Naive B cell (primary cell): ENCODE results near the gene SOBP. TPM values are rescaled to one million over a fixed set of nuclear protein-coding genes. Genes with fewer than 3 reads are reported as not detected.
"Not testable (repeated sequence)": the region's sequence is repeated elsewhere in the genome, so short reads cannot be mapped to it uniquely, and the experiment has no call there.

Experiments
- ATAC-seq, 2 donors: fragments of 150-1000 bp; cut with Tn5 transposase; 2 replicates each; pipeline ENCODE4 v1.10.0; 2021; ENCODE audit warnings: low read depth in 2 of 2, mild to moderate bottlenecking in 2 of 2, moderate library complexity in 2 of 2
- DNase-seq: peaks from one replicate; pipeline ENCODE4 v3.0.0; 2022
- H3K27ac Mint-ChIP-seq, 6 donors: one replicate each; pipeline ENCODE4 v1.8.0; 2020 to 2022; ENCODE audit warnings: mild to moderate bottlenecking in 6 of 6, mixed read lengths in 6 of 6, moderate library complexity in 5 of 6, inconsistent platforms in 2 of 6
- H3K27me3 Mint-ChIP-seq, 3 donors: one replicate each; pipeline ENCODE4 v1.8.0; 2021 to 2022; ENCODE audit warnings: mixed read lengths in 3 of 3, mild to moderate bottlenecking in 1 of 3
- H3K36me3 Mint-ChIP-seq, 2 donors: one replicate each; pipeline ENCODE4 v1.8.0; 2020 to 2022; ENCODE audit warnings: mixed read lengths in 2 of 2, inconsistent platforms in 1 of 2, mild to moderate bottlenecking in 1 of 2
- H3K4me1 Mint-ChIP-seq, 3 donors: one replicate each; pipeline ENCODE4 v1.8.0; 2020 to 2022; ENCODE audit warnings: mixed read lengths in 3 of 3, inconsistent platforms in 1 of 3, mild to moderate bottlenecking in 1 of 3, moderate library complexity in 1 of 3
- H3K4me3 Mint-ChIP-seq, 8 donors: one replicate each; pipeline ENCODE4 v1.8.0; 2020 to 2022; ENCODE audit warnings: mild to moderate bottlenecking in 8 of 8, mixed read lengths in 8 of 8, moderate library complexity in 8 of 8, inconsistent platforms in 2 of 8
- H3K9me3 Mint-ChIP-seq, 7 donors: one replicate each; pipeline ENCODE4 v1.8.0; 2020 to 2022; ENCODE audit warnings: mixed read lengths in 7 of 7, mild to moderate bottlenecking in 5 of 7, inconsistent platforms in 2 of 7, moderate library complexity in 1 of 7
- polyA plus RNA-seq, 6 donors: library from polyadenylated mRNA; unstranded; fragments of 300-500 nt; fragmentation: Illumina TruSeq; gene quantifications; one replicate each; pipeline ENCODE4 v1.2.3, GENCODE V29; 2021; ENCODE audit warnings: low read depth in 6 of 6

Gene SOBP
- polyA plus RNA-seq, 6 donors from 2014 or later: 1.7 to 4.3 (median 2.3) TPM

GRCh38 chr6:107538856-107539387 is 49.0 kb downstream of the SOBP start:
- peaks cover 17 to 33% (median 28%) of the 10 kb centered on the region in 3 donors for H3K27me3 Mint-ChIP-seq
- H3K4me1 Mint-ChIP-seq: no peaks in the 10 kb centered on the region
- H3K4me3 Mint-ChIP-seq: no peak overlapping the region
- DNase-seq (no peak), ATAC-seq (no peak)
- no peaks in the 10 kb centered on the region for H3K9me3 Mint-ChIP-seq
- peaks cover 5 to 8% of the 10 kb centered on the region in 2 donors for H3K36me3 Mint-ChIP-seq
- H3K27ac Mint-ChIP-seq: no peak overlapping the region

DNA sequence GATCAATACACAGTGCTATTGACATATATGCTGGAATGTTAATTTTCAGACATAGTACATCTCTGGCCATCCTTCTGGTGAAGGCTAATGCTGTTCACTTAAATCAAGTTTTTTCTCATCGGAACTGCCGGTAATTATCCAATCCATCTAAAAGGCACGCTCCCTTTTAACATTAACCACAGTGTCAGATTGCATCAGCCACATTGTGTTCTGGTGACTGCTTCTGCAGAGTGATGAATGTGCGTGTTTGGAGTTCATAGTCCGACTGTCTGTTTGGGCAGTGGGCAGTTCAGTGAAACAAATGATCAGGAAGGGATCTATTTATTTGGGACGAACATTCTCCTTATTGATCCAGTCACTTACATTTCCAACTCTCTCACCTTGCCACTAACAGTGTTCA is 49.5 kb downstream of the SOBP start:
- Mint-ChIP-seq H3K4me1 (no peaks in the 10 kb centered on the region), H3K9me3 (no peaks in the 10 kb centered on the region), H3K27me3 (peaks cover 20 to 33% (median 33%) of the 10 kb centered on the region in 3 donors), H3K27ac (no peak overlapping the region), H3K4me3 (no peak overlapping the region), H3K36me3 (peaks cover 5 to 8% of the 10 kb centered on the region in 2 donors)
- ATAC-seq (no peak), DNase-seq (no peak)

DNA sequence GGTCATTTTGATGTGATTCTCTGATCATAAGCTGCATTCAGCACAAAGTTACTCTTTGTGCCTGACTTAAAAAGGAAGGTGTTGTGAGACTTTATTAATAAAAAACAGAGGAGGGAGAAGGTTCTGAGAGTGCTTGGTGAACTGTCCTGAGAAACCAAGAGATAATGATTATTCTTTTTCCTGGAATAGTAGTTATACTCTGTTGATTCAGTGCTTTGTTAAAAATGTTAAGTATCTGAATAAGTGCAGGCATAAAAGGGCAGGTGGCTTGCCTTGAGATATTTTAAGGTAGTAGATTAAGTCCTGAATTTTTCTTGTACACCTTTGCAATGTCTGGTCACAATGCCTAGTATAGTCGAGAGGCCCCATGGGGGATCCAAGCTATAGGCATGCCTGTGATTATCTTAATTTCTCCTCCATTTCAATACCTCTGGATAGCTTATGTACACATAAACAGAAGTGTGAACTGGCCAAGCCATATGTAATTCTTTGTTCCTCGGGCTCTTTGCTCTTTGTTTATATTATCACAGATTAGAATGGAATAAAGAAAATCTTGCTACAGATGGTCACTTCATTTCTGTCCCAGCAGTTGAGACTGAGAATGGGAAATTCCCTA is 50.0 kb downstream of the SOBP start:
- Mint-ChIP-seq H3K27ac (no peak overlapping the region), H3K36me3 (peaks cover 5 to 8% of the 10 kb centered on the region in 2 donors), H3K27me3 (peaks cover 22 to 39% (median 33%) of the 10 kb centered on the region in 3 donors), H3K9me3 (no peaks in the 10 kb centered on the region), H3K4me1 (no peaks in the 10 kb centered on the region), H3K4me3 (no peak overlapping the region)
- no peak for DNase-seq
- ATAC-seq: no peak

- no peak overlapping the region for H3K4me3 Mint-ChIP-seq
- H3K4me1 Mint-ChIP-seq: no peaks in the 10 kb centered on the region
- no peaks in the 10 kb centered on the region for H3K9me3 Mint-ChIP-seq
- H3K36me3 Mint-ChIP-seq: peaks cover 5 to 8% of the 10 kb centered on the region in 2 donors
- ATAC-seq: no peak
- peaks cover 22 to 43% (median 33%) of the 10 kb centered on the region in 3 donors for H3K27me3 Mint-ChIP-seq
- no peak overlapping the region for H3K27ac Mint-ChIP-seq
- no peak for DNase-seq
These were observed 50.5 kb downstream of the SOBP start for GRCh38 chr6:107540465-107540857.

- no peaks in the 10 kb centered on the region for H3K4me1 Mint-ChIP-seq
- ATAC-seq (no peak), DNase-seq (no peak)
- H3K9me3 Mint-ChIP-seq: no peaks in the 10 kb centered on the region
- peak overlapping the region in 1 of 6 donors; percentile 3 for H3K27ac Mint-ChIP-seq
- peaks cover 5 to 8% of the 10 kb centered on the region in 2 donors for H3K36me3 Mint-ChIP-seq
- peaks cover 28 to 43% (median 33%) of the 10 kb centered on the region in 3 donors for H3K27me3 Mint-ChIP-seq
- no peak overlapping the region for H3K4me3 Mint-ChIP-seq
These were observed 52.3 kb downstream of the SOBP start for GRCh38 chr6:107542192-107542668.

GRCh38 chr6:107543088-107543487 is 53.2 kb downstream of the SOBP start:
- Mint-ChIP-seq H3K27me3 (peaks cover 28 to 43% (median 33%) of the 10 kb centered on the region in 3 donors), H3K27ac (peak overlapping the region in 2 of 6 donors; percentile 11 to 28), H3K9me3 (no peaks in the 10 kb centered on the region), H3K4me3 (no peak overlapping the region), H3K36me3 (peaks cover 5 to 8% of the 10 kb centered on the region in 2 donors), H3K4me1 (no peaks in the 10 kb centered on the region)
- DNase-seq (no peak), ATAC-seq (no peak)

- ATAC-seq (no peak), DNase-seq (no peak)
- no peak overlapping the region for H3K27ac Mint-ChIP-seq
- H3K4me1 Mint-ChIP-seq: no peaks in the 10 kb centered on the region
- H3K4me3 Mint-ChIP-seq: no peak overlapping the region
- H3K36me3 Mint-ChIP-seq: peaks cover 5 to 8% of the 10 kb centered on the region in 2 donors
- no peaks in the 10 kb centered on the region for H3K9me3 Mint-ChIP-seq
- H3K27me3 Mint-ChIP-seq: peaks cover 28 to 43% (median 30%) of the 10 kb centered on the region in 3 donors
These were observed 53.6 kb downstream of the SOBP start for GRCh38 chr6:107543567-107543966.

GRCh38 chr6:107545763-107546162 is 55.8 kb downstream of the SOBP start:
- ATAC-seq: no peak
- DNase-seq: no peak
- Mint-ChIP-seq H3K27ac (peak overlapping the region in 1 of 6 donors; percentile 88), H3K27me3 (peaks cover 11 to 37% (median 20%) of the 10 kb centered on the region in 3 donors), H3K9me3 (no peaks in the 10 kb centered on the region), H3K4me3 (no peak overlapping the region), H3K36me3 (peaks cover 0 to 8% of the 10 kb centered on the region in 2 donors), H3K4me1 (peaks cover 11 to 16% (median 12%) of the 10 kb centered on the region in 3 donors)

- no peaks in the 10 kb centered on the region for H3K9me3 Mint-ChIP-seq
- no peak overlapping the region for H3K27ac Mint-ChIP-seq
- peaks cover 14 to 19% (median 15%) of the 10 kb centered on the region in 3 donors for H3K4me1 Mint-ChIP-seq
- no peak for ATAC-seq
- H3K27me3 Mint-ChIP-seq: peaks cover 8 to 36% (median 19%) of the 10 kb centered on the region in 3 donors
- H3K4me3 Mint-ChIP-seq: no peak overlapping the region
- peaks cover 0 to 5% of the 10 kb centered on the region in 2 donors for H3K36me3 Mint-ChIP-seq
- DNase-seq: no peak
These were observed 57.0 kb downstream of the SOBP start for GRCh38 chr6:107546691-107547450.

DNA sequence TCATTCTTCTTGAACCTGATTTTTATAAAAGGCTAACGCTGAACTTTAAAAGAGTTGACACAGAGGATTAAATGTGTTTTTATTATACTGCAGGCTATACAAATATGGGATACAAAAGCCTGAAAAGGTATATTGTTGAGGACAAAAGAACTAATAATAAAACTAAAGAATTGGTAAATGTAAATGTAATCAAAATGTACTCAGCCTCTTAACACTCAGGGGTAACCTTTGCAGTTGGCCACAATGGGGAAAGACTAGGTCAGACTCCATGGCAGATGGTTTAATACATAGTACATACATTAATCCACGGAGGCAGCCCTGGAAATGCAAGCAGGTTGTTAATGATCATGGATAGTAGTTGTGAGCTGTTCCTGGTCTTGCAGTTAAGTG is 57.5 kb downstream of the SOBP start:
- no peaks in the 10 kb centered on the region for H3K9me3 Mint-ChIP-seq
- ATAC-seq (no peak), DNase-seq (no peak)
- H3K27ac Mint-ChIP-seq: no peak overlapping the region
- H3K27me3 Mint-ChIP-seq: peaks cover 2 to 30% (median 14%) of the 10 kb centered on the region in 3 donors
- H3K36me3 Mint-ChIP-seq: no peaks in the 10 kb centered on the region
- H3K4me1 Mint-ChIP-seq: peaks cover 18 to 19% (median 19%) of the 10 kb centered on the region in 3 donors
- no peak overlapping the region for H3K4me3 Mint-ChIP-seq

DNA sequence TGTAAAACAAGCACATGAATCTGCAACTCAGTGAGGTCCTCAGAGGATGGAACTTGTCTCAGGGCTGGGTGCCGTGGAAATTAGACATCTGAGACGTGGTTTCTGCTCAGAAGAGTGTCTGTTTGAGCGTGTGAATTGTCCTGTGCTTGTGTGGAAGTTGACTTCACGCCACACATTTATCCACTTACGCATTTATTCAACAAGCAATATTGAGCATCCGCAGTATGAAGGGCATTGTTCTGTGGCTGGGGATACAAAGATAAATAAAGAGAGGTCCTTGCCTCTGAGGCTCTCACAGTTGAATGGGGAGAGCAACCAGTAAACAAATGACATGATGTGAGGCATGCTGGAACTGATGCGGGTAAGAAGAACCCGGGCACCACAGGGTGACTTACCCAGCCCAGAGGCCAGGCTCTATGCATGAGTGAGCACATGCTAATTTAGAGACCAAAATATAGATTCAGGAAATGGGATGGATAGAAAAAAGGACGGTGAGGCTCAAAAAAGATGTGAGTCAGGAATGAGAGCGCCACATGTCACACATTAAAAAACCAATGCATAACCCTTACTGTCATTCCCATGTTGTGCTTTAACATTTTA is 60.4 kb downstream of the SOBP start:
- peak overlapping the region in 5 of 8 donors; percentile 9 to 87 (median 40) for H3K4me3 Mint-ChIP-seq
- peaks cover 0 to 6% (median under 1%) of the 10 kb centered on the region in 3 donors for H3K27me3 Mint-ChIP-seq
- ATAC-seq (peak; percentile 58), DNase-seq (no peak)
- H3K36me3 Mint-ChIP-seq: no peaks in the 10 kb centered on the region
- H3K4me1 Mint-ChIP-seq: peaks cover 19 to 24% (median 19%) of the 10 kb centered on the region in 3 donors
- peak overlapping the region in 3 of 6 donors; percentile 24 to 78 (median 35) for H3K27ac Mint-ChIP-seq
- no peaks in the 10 kb centered on the region for H3K9me3 Mint-ChIP-seq

DNA sequence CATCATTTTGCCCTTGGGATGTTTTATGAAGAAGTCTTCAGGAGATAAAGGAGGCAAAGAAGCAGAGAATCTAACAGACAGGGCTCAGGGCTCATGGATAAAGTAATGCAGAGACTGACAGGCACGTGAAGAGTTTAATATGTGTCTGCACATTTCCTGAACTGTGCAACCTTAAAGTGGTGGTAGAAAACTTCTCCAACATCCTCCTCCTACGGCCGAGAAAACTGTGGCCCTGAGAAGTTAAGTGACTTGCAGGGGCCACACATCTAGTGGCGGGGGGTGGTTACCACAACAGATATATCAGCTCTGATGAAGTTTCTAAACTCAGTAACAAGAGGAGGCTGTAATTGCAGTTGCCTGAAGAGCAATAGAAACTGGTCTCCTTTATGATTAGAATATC is 61.0 kb downstream of the SOBP start:
- ATAC-seq (no peak), DNase-seq (no peak)
- H3K27me3 Mint-ChIP-seq: peaks cover 0 to 4% (median 0%) of the 10 kb centered on the region in 3 donors
- H3K9me3 Mint-ChIP-seq: no peaks in the 10 kb centered on the region
- H3K4me3 Mint-ChIP-seq: peak overlapping the region in 2 of 8 donors; percentile 49 to 87
- no peaks in the 10 kb centered on the region for H3K36me3 Mint-ChIP-seq
- H3K4me1 Mint-ChIP-seq: peaks cover 21 to 25% (median 21%) of the 10 kb centered on the region in 3 donors
- H3K27ac Mint-ChIP-seq: peak overlapping the region in 1 of 6 donors; percentile 24

DNA sequence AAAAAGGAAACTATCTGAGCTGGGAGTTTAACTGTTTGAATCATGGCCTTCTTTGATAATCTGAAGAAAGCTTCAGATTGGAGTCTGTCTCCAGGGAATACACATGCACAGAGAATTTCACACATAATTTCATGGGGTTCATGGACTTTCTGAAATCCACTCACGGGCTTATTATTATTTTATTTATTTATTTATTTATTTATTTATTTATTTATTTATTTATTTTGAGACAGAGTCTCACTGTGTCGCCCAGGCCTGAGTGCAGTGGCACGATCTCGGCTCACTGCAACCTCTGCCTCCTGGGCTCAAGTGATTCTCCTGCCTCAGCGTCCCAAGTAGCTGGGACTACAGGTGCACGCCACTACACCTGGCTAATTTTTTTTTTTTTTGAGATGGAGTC is 63.2 kb downstream of the SOBP start:
- H3K36me3 Mint-ChIP-seq, DNase-seq, H3K27ac Mint-ChIP-seq, H3K4me3 Mint-ChIP-seq, ATAC-seq, H3K27me3 Mint-ChIP-seq, H3K9me3 Mint-ChIP-seq: not testable (repeated sequence)
- peaks cover 24 to 25% (median 25%) of the 10 kb centered on the region in 3 donors for H3K4me1 Mint-ChIP-seq
